Stimulated activated CD4-positive, alpha-beta T cell treated with anti-CD3 and anti-CD28 coated beads, Interleukin-15, amount 100 ng/mL, for 1 hour (primary cell): ENCODE results near the gene MYOM1.
A peak's percentile ranks its signal among the peaks of the same experiment; 100 is the strongest.
"Not testable (repeated sequence)": the region's sequence is repeated elsewhere in the genome, so short reads cannot be mapped to it uniquely, and the experiment has no call there.

Experiments used
- DNase-seq, 2 donors: peaks; one replicate each; pipeline ENCODE4 v3.0.0-alpha.2; 2020; ENCODE audit warnings: low read depth in 1 of 2, low spot score in 1 of 2

MYOM1 gene

GRCh38 chr18:3093624-3094337 lies 126.0 kb downstream of the MYOM1 start:
- no peak for DNase-seq

GRCh38 chr18:3092727-3093126 lies 127.0 kb downstream of the MYOM1 start:
- no peak for DNase-seq

- DNase-seq, result no peak
These were observed 130.2 kb downstream of the MYOM1 start for GRCh38 chr18:3089579-3089978.

GRCh38 chr18:3088449-3088848 lies 131.3 kb downstream of the MYOM1 start:
- no peak for DNase-seq

DNA sequence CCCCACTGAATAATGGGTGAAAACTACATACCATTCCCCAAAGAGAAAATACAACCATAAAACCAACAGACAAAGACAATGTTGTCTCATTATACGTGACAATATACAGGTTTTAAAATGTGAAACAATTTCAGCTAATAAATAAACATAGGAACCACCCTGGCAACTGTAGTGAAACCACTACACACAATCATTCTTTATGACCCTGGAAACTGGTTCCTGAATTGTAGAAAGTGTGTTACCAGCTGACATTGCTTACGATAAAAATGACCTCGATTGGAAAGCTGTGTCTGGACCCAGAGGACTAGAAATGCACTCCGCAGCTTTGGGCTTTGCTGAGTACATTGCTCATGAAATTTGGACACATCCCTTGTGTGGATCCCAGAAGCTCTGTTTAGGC lies 132.9 kb downstream of the MYOM1 start:
- no peak for DNase-seq

GRCh38 chr18:3085612-3086011 lies 134.2 kb downstream of the MYOM1 start:
- DNase-seq, result no peak

- DNase-seq, result no peak
These were observed 135.6 kb downstream of the MYOM1 start for GRCh38 chr18:3084206-3084605.

DNA sequence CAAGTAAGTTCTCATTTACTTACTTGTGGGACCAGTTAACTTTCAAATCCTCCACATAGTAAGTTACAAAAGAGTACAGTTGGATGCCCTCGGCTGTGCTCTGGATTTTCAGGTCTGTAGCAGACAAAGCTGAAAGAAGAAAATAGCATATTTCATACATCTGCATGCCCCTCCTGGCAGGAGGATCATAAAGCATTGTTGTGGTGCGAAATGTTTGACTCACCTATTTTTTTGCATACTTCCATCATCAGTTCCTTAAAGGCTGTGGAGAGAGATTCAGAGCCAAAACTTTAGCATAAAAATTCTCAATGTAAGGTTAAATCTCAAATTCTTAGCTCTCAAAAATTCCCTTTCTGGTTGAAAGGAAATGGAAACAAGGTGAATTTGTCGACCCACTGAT lies 136.0 kb downstream of the MYOM1 start:
- no peak for DNase-seq

GRCh38 chr18:3081584-3081991 lies 138.2 kb downstream of the MYOM1 start:
- no peak for DNase-seq

DNA sequence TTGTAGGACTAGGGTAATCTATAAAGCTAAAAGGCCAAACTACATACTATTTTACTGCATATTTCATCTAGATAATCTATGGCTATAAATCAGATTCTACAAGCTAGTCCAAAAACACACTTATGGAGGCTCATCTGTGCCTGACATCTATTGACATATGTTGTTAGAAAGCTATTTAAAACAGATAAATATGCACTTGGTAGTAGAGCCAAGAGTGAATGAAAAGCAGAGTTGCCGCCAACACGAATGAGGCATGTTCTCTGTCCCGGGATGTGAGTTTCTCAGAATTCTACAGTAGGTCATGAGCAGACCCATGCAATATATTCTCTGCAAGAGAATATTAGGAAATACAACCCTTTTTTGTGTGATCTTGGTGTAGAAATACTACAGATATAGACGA lies 140.1 kb downstream of the MYOM1 start:
- no peak for DNase-seq

DNA sequence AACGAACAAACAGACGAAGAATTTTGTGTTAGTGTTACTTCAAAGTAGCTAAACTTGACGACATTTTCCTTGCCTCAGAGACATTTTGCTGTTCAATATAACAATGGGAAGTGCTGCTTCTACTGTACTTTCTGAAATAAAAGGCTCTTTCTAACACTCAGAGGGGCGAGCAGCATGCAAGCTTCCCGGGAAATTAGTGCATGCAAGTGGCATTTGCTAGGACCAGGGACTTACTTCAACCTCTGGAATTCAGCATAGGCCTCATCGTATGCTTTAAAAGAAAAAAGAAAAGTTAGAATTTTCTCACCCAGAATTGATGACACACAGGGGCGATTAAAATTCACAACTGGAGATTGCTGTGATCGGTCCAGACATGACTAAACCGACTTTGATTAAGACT lies 144.3 kb downstream of the MYOM1 start:
- DNase-seq, result no peak

DNA sequence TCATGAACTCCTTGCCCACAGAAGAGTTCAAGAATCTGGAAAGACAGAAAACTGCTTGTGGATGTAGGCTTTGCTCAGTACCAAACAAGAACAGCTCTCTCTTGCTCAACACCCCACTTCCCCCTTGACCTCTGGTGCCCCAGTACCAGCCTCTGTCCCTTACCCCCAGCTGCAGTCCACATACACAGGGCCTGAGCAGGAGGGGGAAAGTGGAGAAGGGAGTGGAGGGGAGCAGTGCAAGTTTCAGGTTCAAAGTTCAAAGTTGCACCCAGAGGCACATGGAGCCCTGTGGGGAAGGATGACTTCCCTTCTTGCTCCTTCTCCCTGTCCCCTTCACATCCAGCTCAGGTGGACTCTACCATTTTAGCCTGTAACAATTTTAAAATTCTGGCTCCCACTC lies 145.7 kb downstream of the MYOM1 start:
- no peak for DNase-seq

- DNase-seq, result not testable (repeated sequence)
These were observed 146.4 kb downstream of the MYOM1 start for GRCh38 chr18:3073353-3073752.

- no peak for DNase-seq
These were observed 148.1 kb downstream of the MYOM1 start for GRCh38 chr18:3071676-3072075.

- no peak for DNase-seq
These were observed 149.9 kb downstream of the MYOM1 start for GRCh38 chr18:3069671-3070433.

- no peak for DNase-seq
These were observed 152.0 kb downstream of the MYOM1 start for GRCh38 chr18:3067722-3068121.

DNA sequence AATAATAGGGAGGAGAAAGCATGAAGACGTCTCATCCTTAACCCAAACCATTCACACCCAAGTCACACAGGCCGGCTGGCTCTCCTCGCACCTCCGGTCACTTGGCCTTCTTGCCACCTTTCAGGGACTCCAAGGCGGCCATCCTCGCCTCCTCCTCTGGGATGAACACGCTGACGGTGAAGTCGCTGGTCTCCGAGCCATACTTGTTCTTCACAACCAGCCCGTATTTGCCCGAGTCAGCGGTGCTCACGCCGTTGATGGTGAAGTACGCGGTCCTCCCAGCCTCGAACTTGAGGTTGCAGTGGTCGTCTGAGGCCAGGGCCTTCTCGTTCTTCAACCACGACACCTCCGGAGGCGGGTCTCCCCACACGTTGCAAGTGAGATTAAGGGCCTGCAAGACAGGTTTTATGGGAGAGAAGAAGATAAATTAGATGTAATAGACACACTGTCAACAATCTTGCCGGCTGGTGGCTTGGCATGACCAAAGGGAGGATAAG lies 152.6 kb downstream of the MYOM1 start:
- DNase-seq, result no peak

- no peak for DNase-seq
These were observed 153.2 kb downstream of the MYOM1 start for GRCh38 chr18:3066341-3067110.

DNA sequence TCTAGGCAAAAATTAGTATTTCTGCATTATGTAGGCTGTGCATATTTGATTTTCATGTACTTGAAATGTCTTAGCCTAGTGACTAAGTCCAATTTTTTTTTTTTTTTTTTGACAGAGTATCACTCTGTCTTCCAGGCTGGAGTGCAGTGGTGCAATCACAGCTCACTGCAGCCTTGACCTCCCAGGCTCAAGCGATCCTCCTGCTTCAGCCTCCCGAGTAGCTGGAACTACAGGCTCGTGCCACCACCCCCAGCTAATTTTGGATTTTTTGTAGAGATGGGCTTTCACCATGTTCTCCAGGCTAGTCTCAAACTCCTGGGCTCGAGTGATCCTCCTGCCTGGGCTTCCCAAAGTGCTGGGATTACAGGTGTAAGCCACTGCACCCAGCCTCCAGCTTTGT lies 156.0 kb downstream of the MYOM1 start:
- DNase-seq, result not testable (repeated sequence)

- peak; percentile 33 to 57 for DNase-seq
These were observed 156.7 kb downstream of the MYOM1 start for GRCh38 chr18:3062798-3063680.
